Brain pericyte (primary cell): ENCODE data around the gene RPS6KA3.
"Not testable (repeated sequence)": the region's sequence is repeated elsewhere in the genome, so short reads cannot be mapped to it uniquely, and the experiment has no call there.

Experiments
- DNase-seq: peaks from one replicate; pipeline ENCODE4 v3.0.0-alpha.2; 2012; ENCODE audit warnings: low read depth, low spot score

The RPS6KA3 gene

DNA sequence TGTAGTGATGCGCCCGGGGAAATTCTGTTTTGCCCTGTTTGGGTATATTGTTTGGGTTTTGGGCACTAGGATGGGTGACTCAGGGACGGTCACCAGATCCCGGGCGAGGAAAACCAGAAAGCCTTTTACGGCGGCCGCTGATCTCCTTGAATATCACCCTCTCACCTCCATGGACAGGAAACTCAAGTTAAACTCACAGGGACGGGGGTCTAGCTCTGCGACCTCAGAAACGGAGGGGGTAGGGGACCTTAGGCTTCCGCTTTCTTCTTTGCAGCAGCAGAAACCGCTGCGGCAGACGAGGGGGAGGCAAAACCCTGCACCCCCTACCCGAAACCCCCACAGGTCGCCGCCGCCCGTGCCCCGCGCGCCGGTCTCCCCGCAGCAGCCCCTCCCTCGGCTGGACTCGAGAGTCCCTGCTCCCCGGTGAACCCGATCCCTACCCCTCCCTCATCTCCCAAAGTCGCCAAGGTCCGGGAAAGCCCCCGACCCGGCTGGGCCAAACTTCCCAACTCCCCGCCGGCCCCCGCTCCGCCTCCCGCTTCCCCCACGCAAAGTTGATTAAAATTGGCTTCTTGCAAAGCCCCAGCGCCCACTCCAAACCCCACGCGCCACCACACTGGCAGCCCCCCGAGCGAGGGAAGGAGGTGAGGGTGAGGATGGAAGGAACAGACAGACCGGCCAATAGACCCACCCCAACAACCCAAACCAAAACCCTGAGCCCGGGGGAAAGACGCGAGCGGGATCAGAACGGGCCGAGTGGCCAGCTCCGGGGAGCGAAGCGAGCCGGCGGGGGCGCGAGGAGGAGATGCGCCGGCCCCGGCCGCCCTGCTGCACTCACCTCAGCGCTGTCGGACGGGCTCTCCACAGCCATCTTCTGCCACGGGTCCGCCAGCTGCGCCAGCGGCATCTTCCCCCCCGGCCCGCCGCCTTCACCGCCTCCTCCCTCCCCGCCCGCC lies 705 bp downstream of the RPS6KA3 start:
- no peak for DNase-seq

DNA sequence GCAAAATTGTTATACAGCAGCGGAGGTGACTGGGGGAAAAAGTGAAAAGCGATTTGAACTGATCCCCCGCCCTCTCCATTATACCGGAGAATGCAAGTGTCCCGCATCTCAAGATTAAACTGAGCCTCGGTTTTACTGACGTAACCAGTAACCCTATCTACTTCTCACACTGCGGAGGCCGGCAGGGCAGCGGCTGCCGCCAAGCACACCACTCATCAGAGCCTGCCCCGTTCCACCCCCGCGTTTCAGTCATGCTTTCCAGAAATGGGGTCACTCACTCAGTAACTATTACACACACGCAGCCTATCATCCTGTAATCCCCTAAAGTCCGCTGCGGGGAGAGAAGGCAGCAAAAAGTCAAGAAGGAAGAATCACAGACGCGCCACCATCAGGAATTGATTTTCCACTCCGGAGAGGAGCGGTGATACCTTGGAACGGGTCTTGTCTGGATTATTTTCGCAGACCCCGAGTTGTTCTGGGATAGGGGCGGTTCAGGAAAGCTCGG lies 1.4 kb downstream of the RPS6KA3 start:
- DNase-seq = no peak

DNA sequence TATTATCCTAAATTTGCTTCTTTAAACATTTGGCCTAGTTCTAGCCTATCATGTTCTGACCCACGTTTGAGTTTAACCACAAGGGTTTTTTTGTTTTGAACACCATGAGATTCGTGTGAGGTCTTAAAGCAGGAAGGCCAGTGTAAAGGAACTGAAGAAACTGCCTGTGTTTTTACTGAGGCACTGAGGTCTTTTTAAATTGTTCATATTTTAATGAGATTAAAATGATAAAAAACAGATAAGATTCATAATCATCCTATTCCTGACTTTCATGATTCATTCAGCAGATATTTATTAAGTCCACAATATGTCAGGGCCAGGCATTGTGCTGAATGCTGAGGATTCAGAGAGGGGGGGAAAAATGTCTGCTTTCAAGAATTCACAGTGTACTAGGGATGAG lies 3.2 kb downstream of the RPS6KA3 start:
- no peak for DNase-seq

DNA sequence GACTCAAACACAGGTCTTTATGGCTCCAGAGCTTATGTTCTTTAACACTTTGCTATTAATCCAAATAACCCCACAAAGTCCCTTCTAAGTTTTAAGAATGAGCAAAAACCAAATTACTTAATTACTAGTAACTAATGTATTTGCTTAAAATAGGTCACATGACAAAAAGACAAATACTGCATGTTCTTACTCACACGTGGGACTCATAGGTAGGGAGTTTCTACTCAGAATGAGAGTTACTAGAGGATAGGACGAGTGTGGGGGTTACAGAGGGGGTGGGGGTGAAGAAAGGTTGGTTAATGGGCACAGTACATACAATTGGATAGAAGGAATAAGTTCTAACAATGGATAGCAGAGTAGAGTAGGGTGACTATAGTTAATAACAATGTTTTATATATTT lies 5.8 kb downstream of the RPS6KA3 start:
- DNase-seq = no peak

DNA sequence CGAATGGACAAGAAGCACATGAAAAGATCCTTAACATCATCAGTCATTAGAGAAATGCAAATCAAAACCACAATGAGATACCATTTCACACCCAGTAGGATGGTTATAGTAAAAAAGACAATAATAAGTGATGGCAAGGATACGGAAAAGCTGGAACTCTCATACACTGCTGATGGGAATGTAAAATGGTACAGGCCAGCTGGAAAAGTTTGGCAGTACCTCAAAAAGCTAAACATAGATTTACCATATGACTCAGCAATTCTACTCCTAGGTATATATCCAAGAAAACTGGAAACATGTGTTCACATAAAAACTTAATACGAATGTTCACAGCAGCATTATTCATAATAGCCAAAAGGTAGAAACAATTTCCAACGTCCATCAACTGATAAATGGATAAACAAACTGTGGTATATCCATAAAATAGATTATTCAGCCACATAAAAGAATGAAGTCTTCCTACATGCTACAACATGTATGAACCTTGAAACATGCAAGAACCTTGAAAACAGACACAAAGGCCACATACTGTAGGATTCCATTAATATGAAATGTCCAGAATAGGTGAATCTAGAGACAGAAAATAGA lies 11.9 kb downstream of the RPS6KA3 start:
- DNase-seq = no peak

DNA sequence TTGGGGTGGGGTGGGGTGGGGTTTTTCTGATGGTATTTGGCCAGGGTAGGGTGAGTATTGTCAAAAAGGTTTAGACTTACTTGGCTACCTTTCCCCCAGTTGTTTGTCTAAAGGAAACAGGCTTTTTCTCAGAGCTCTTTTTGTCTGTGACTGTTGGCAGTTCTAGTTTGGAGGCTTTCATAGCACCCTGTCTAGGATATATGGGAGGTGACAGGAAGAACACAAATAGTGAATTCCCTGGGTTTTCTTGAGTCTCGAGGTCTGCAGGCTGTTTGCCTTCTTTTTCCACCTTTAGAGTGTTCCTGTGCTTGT lies 13.5 kb downstream of the RPS6KA3 start:
- DNase-seq = no peak

DNA sequence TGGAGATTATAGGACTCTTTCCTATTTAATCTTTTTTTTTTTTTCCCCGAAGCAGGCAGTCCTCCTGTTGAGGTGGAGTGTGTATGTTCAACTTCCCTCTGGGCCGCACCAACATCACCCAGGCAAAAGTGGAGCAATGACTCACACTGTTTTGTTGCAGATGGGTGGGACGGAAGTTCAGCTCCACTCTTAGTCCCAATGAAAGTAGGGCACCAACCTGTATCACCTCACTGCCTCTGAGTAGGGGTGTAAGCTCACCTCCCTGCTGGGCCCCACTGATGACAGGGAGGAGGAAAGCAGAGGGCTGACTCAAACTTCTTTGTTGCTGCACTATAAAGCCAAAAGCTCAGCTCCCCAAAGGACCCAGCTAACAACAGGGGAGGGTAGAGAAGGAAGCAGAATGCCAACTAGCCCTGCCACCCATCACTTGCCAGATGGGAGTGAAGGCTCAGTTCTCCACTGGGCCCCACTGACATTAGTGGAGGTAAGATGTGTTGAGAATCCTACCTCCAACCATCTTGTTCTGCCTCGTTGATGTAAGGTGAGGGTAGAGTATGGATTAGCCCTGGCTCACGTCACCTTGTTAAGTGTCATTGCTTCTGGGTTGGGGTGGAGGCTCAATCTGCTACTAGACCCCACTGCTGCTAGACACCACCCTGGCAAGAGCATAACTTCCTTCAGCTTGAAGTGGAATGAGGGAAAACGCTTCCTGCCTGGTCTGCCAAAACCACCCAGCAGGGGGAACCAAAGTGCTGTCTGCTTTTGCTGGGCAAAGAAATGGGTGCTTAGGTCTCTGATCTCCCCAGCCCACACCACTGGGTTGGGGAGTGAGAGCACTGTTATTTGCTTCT lies 14.1 kb downstream of the RPS6KA3 start:
- DNase-seq = no peak

DNA sequence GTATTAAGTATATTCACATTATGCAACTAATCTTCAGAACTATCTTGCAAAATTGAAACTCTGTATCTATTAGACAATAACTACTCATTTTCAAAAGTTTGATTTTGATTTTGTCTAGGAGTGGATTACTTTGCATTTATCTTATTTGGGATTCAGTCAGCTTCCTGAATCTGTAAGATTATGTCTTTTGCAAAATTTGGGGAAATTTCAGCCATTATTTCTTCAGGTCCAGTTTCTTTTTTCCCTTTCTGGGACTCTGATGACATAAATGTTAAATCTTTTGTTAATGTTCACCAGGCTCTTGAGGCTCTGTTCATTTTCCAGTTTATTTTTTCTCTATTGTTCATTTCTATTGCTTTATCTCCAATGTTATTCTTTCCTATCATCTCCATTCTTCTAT lies 15.0 kb downstream of the RPS6KA3 start:
- no peak for DNase-seq

DNA sequence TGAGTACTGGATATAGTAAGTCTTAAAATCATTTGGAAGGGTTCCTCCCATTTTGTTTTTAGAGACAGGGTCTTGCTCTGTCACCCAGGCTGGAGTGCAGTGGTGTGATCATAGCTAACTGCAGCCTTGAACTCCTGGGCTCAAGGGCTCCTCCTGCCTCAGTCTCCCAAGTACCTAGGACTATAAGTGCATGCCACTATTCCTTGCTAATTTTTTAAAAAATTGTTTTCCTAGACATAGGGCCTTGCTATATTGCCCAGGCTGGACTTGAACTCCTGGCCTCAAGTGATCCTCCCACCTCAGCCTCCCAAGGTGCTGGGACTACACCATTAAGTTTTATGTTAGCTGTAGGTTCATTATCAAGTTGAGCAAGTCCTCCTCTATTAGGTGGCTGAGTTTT lies 16.6 kb downstream of the RPS6KA3 start:
- DNase-seq = not testable (repeated sequence)

DNA sequence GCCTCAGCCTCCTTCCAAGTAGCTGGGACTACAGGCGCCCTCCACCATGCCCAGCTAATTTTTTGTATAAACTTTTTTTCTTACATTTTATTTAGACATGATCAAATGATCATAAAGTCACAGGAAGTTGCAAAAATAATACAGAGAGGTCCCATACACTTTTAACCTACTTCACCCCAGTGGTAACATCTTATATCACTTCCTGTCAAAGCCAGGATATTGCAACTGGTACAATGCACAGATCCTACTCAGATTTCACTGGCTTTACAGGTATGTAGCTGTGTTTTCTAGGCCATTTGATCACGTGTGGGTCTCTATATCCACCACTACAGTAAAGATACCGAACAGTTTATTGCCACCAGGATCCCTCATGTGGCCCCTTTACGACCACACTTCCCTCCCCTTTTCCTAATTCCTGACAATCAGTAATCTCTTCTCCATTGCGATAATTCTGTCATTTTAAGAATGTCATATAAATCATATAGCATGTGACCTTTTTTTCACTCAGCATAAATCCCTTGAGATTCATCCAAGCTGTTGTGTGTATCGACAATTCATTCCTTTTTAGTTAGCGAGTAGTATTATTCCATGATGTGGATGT lies 18.0 kb downstream of the RPS6KA3 start:
- DNase-seq = no peak

DNA sequence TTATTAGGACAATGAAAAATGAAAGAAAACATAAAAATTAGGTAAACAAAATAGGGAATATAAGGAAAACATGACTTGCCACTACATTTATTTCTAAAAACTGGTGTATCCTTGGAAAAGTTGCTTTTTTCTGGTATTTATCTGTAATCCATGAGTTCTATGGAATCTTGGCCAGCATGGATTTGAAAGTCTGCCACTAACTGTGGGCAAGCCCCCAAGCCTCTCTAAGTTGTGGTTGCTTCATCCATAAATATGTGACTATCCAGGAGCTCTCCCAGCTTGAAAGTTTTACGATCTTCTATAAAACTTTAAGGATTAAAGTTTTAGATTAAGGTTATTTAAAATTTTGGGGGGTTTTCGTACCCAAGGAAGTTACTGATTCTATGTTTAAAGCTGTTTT lies 21.8 kb downstream of the RPS6KA3 start:
- DNase-seq = no peak

DNA sequence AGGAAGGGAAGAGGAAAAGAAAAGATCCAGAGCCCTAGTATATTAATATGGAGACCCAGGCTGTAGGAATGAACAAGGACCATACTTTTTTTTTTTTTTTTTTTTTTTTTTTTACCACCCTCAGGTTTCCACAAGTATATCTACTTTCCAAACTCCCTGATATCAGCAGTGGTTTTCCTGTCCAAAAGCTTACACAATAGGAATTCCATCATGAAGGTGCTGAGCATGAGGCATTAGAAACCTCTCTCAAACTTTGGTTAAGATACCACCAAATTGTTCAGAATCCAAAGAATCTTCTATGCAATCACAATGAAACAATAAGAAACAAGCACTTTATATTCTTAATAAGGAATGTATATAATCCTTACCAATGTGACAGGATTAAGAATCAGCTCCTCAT lies 26.5 kb downstream of the RPS6KA3 start:
- DNase-seq = no peak

DNA sequence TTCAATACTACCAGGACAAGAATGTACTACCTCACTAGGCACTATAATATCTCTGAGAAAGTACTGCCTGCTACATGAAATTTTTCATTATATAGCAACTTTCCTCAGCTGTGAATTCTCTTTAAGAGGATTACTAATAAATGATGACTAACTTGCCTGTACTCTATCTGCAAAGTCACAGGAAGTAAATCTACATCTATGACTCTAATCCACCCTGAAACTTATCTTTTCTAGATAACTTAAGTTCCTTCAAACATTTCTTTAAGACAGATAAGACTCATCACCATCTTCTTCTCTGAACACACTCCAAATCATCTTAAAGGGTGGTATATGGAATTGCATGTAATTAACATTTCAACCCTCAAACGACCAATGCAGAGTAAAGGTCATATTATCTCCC lies 28.8 kb downstream of the RPS6KA3 start:
- no peak for DNase-seq

DNA sequence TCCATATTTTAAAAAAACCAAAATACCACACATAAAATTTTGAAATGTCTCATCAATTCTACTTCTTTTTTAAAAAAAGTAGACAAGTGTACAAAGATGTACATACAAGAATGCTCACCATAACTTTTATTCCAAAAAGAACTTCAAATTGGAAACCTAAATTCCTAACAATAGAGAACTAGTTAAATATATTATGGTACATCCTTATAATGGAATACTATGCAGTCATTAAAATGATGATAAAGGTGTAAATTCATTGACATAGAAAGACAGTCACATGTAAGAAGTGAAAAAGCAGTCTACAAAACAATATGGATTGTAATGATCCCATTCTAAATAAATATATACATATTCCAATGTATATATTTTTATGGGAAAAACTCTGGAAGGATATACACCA lies 31.0 kb downstream of the RPS6KA3 start:
- no peak for DNase-seq

DNA sequence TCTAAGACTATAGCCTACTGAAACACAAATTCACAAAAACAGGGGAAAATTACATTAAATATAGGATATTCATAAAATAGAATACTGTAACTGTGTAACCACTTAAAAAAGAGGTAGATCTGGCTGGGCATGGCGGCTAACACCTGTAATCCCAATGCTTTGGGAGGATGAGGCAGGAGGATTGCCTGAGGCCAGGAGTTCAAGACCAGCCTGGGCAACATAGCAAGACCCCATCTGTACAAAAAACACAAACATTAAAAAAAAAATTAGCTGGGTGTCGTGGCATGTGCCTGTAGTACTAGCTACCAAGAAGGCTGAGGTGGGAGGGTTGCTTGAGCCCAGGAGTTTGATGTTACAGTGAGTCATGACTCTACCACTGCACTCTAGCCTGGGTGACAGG lies 33.4 kb downstream of the RPS6KA3 start:
- no peak for DNase-seq

DNA sequence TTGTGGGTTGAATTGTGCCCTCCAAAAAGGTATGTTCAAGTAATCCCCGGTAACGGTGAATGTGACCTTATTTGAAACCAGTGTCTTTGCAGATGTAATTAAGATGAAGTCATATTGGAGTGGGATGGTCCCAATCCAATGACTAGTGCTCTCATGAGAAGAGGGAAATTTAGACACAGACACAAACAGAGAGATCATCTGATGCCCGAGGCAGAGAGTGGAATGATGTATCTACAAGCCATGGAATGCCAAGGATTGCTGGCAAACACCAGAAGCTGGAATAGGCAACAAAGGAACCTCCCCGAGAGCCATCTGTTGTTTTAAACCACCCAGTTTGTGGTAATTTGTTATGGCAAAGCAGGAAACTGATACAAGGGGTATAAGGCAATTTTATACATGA lies 35.1 kb downstream of the RPS6KA3 start:
- no peak for DNase-seq

DNA sequence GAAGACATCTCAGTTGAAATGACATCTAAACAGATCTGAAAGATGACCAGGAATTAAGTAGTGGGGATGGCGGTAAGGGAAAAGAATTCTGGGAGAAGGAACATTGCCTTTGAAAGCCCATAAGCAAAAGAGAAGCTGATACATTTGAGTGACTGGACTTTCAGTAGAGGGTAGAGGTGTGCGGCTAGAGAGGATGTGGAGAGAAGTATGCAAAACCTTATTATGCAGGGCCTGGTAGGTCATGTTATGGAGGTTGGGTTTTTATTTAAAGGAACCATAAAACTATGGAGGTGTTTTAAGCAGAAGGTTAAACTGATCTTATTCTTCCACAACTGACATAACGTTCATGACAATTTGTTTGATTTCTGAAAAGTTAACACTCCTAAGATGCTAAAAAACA lies 36.3 kb downstream of the RPS6KA3 start:
- DNase-seq = no peak

DNA sequence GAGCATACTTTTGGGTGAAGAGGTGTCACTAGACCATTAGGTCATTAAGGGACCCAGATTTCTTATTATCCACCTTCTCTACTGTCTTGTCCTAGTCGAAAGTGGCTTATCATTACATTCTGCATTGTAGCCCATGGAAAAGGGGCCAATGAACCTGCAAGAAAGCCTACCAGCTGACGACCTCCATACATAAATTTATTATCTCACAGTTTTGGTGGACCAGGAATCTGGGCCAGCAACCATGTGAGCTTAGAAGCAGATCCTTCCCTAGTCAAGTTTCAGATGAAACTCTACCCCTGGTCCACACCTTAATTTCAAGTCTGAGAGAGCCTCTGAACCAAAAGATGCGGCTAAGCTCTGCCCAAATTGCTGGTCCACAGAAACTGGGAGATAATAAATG lies 37.6 kb downstream of the RPS6KA3 start:
- no peak for DNase-seq

DNA sequence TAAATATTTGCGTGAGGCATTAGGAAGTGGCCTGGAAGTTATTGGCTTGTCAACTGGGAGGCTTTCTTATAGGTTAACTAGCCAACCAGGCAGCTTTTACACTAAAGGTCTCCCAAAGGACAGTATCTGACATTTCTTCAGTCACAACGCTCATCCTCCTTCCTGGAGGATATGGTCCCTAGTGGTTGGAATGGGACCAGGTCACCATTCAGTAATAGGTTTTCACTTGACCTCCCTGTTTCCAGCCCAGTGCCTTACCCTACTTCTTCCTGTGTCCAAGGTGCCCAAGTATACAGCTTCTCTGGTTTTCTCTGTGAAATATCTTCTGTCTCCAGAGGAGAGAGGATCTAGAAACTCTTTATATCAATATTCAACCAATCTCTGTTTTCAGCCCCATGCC lies 38.5 kb downstream of the RPS6KA3 start:
- DNase-seq = no peak

DNA sequence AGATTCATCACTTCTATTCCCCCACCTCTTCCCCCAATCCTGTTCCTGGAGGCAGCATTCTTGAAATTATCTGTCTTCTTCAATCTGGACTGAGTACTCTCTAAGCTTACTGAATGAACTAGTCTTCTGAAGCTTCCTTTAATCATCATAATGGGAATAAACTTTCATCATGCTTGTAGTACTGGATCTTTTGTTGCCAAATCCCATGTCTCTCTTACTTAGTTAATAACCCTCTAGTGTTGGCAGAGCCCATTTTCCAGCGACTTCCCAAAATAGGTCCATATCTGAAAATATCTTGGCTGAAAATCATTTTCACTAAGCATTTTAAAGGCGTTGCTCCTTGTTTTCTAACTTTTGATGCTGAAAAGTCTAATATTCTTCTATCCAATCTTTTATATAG lies 39.6 kb downstream of the RPS6KA3 start:
- no peak for DNase-seq

DNA sequence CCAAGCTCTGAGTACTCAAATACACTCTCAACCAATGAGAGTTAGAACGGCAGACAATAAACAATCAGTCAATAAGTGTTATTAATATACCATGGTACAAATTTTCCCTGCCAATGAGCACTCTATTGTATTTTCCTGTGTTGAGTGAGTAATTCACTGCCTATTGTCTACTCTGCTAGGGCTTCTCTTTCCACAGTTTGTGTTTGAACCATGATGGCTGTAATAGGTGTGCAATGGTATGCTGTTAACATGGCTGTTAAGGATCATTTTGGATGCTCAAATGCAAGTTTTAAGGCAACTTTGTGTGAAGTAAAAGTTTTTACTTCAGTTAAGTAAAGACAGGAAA lies 41.2 kb downstream of the RPS6KA3 start:
- DNase-seq = no peak
